ENCODE results near the gene CERCAM. TPM values are rescaled to one million over a fixed set of nuclear protein-coding genes. Genes with fewer than 3 reads are reported as not detected.

The CERCAM gene
- total RNA-seq, 4 donors from 2014 or later, result 2.2 to 18.3 (median 6.2) TPM

GRCh38 chr9:128473104-128473503, 52.4 kb downstream of the CERCAM start:
- no peak for DNase-seq
- 100% methylated on average over 2 to 3 of the region's 5 CpGs for WGBS, 2 donors
- H3K9me3 ChIP-seq, result no peaks in the 10 kb centered on the region
- H3K4me1 ChIP-seq, result no peaks in the 10 kb centered on the region
- intact Hi-C loops (cut with DNase I), result no loop called here
- no peak for TF ChIP-seq POLR2A (IDR thresholded peaks at IDR 0.05)
- no peak for TF ChIP-seq CTCF (IDR thresholded peaks at IDR 0.05)
- H3K4me3 ChIP-seq, result no peak overlapping the region
- peaks cover 0 to 88% (median 0%) of the 10 kb centered on the region in 3 donors for H3K36me3 ChIP-seq
- no peaks in the 10 kb centered on the region for H3K27me3 ChIP-seq
- H3K27ac ChIP-seq, result no peak overlapping the region

- Histone ChIP-seq H3K27ac (no peak overlapping the region), H3K4me3 (no peak overlapping the region), H3K27me3 (no peaks in the 10 kb centered on the region), H3K9me3 (no peaks in the 10 kb centered on the region), H3K36me3 (peaks cover 0 to 91% (median 0%) of the 10 kb centered on the region in 3 donors), H3K4me1 (no peaks in the 10 kb centered on the region)
- no peak for DNase-seq
- intact Hi-C loops (cut with DNase I), result no loop called here
- TF ChIP-seq POLR2A (IDR thresholded peaks at IDR 0.05), result no peak
- TF ChIP-seq CTCF (IDR thresholded peaks at IDR 0.05), result no peak
- 99 to 100% methylated on average over 4 to 7 of the region's 7 CpGs for WGBS, 2 donors
These were observed 55.2 kb downstream of the CERCAM start for GRCh38 chr9:128475867-128476266.

- peaks cover 4 to 100% (median 6%) of the 10 kb centered on the region in 3 donors for H3K36me3 ChIP-seq
- no CpG with 5 or more reads among the region's 1 CpG for WGBS, 2 donors
- no peak for TF ChIP-seq CTCF (IDR thresholded peaks at IDR 0.05)
- TF ChIP-seq POLR2A (IDR thresholded peaks at IDR 0.05), result no peak
- intact Hi-C loops (cut with DNase I), result no loop called here
- no peaks in the 10 kb centered on the region for H3K9me3 ChIP-seq
- no peak overlapping the region for H3K4me3 ChIP-seq
- no peaks in the 10 kb centered on the region for H3K4me1 ChIP-seq
- DNase-seq, result no peak
- no peaks in the 10 kb centered on the region for H3K27me3 ChIP-seq
- no peak overlapping the region for H3K27ac ChIP-seq
These were observed 58.6 kb downstream of the CERCAM start for GRCh38 chr9:128479262-128479661.

DNA sequence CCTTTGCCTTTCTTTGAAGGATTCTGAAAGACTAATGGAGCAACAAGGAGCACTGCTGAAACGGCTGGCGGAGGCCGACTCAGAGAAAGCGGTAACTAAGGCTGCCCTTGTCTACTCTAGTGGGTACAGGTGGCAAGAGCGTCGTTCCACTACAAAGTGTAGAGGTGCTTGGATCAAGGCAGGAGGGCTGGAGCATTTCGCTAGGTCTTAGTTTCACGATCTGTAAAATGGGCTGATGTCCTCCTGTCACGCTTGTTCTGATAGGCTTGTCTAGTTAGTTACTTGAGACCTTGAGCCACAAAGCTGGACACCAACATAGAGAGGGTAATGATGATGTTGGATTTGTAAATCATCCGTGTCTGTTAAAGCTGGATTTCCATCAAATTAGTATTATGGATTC, 60.9 kb downstream of the CERCAM start:
- no peaks in the 10 kb centered on the region for H3K4me1 ChIP-seq
- H3K4me3 ChIP-seq, result no peak overlapping the region
- 93 to 96% methylated on average over 10 of the region's 10 CpGs for WGBS, 2 donors
- H3K36me3 ChIP-seq, result peaks cover 8 to 100% (median 15%) of the 10 kb centered on the region in 3 donors
- no peak overlapping the region for H3K27ac ChIP-seq
- H3K27me3 ChIP-seq, result no peaks in the 10 kb centered on the region
- no peak for DNase-seq
- no peaks in the 10 kb centered on the region for H3K9me3 ChIP-seq
- no peak for TF ChIP-seq CTCF (IDR thresholded peaks at IDR 0.05)
- no peak for TF ChIP-seq POLR2A (IDR thresholded peaks at IDR 0.05)
- intact Hi-C loops (cut with DNase I), result no loop called here

DNA sequence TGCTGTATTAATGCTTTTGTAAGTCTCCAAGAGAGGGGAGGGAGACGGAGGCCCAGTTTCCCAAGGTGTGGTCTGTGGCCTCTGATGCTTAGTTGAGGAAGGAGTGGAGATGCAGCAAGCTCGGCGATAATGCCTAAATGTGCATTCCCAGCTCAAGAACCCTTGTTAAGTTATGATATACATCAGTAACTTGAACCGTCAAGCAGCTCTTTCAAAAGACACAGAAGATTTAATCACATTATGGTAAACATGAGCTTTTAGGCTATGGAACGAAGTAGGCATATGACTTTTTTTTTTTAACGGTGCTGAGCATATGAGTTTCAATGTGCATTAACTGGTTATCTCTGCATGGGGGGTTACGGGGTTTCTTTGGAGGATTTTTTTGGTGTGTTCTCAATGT, 61.5 kb downstream of the CERCAM start:
- Histone ChIP-seq H3K27me3 (no peaks in the 10 kb centered on the region), H3K36me3 (peaks cover 13 to 100% (median 15%) of the 10 kb centered on the region in 3 donors), H3K4me1 (no peaks in the 10 kb centered on the region), H3K4me3 (no peak overlapping the region), H3K27ac (no peak overlapping the region), H3K9me3 (no peaks in the 10 kb centered on the region)
- DNase-seq, result no peak
- WGBS, 2 donors, result 95 to 97% methylated on average over 7 of the region's 7 CpGs
- no peak for TF ChIP-seq POLR2A (IDR thresholded peaks at IDR 0.05)
- no peak for TF ChIP-seq CTCF (IDR thresholded peaks at IDR 0.05)
- intact Hi-C loops (cut with DNase I), result no loop called here

Data from esophagus squamous epithelium (tissue), 5 donors.